ENCODE results near the gene FAM83B.
"Not testable (repeated sequence)": the region's sequence is repeated elsewhere in the genome, so short reads cannot be mapped to it uniquely, and the experiment has no call there.

The FAM83B gene

GRCh38 chr6:54846243-54846856, at the start of gene FAM83B:
FAM83B (plus strand) TSS chr6:54846771; CDS start chr6:54870247, 23,476 bp downstream.
- H3K4me3 ChIP-seq (ENCODE audit: low read depth, low read length): no peak within 1 kb of the TSS

GRCh38 chr6:54796918-54797317, 49.7 kb upstream of the FAM83B start:
- not testable (repeated sequence) for H3K4me3 ChIP-seq (ENCODE audit: low read depth, low read length); DNase-seq (ENCODE audit: low read depth)

More at GRCh38 chr6:54846243-54846856, at the start of gene FAM83B:
- no peak for TF ChIP-seq CTCF (IDR thresholded peaks at IDR 0.05; ENCODE audit: insufficient read depth, low read depth, low read length, missing control alignments)
- DNase-seq (ENCODE audit: low read depth): no peak

- no peak for TF ChIP-seq CTCF (IDR thresholded peaks at IDR 0.05; ENCODE audit: insufficient read depth, low read depth, low read length, missing control alignments)
- DNase-seq (ENCODE audit: low read depth): no peak
- no peak overlapping the region for H3K4me3 ChIP-seq (ENCODE audit: low read depth, low read length)
Measured at GRCh38 chr6:54800050-54800600, 46.4 kb upstream of the FAM83B start.

GRCh38 chr6:54801244-54801643, 45.3 kb upstream of the FAM83B start:
- H3K4me3 ChIP-seq (ENCODE audit: low read depth, low read length): no peak overlapping the region
- TF ChIP-seq CTCF (IDR thresholded peaks at IDR 0.05; ENCODE audit: insufficient read depth, low read depth, low read length, missing control alignments): no peak
- DNase-seq (ENCODE audit: low read depth): no peak

- no peak overlapping the region for H3K4me3 ChIP-seq (ENCODE audit: low read depth, low read length)
- DNase-seq (ENCODE audit: low read depth): no peak
- no peak for TF ChIP-seq CTCF (IDR thresholded peaks at IDR 0.05; ENCODE audit: insufficient read depth, low read depth, low read length, missing control alignments)
Measured at GRCh38 chr6:54801669-54802068, 44.9 kb upstream of the FAM83B start.

- no peak for DNase-seq (ENCODE audit: low read depth)
- no peak for TF ChIP-seq CTCF (IDR thresholded peaks at IDR 0.05; ENCODE audit: insufficient read depth, low read depth, low read length, missing control alignments)
- no peak overlapping the region for H3K4me3 ChIP-seq (ENCODE audit: low read depth, low read length)
Measured at GRCh38 chr6:54802775-54803634, 43.6 kb upstream of the FAM83B start.

GRCh38 chr6:54805077-54805476, 41.5 kb upstream of the FAM83B start:
- TF ChIP-seq CTCF (IDR thresholded peaks at IDR 0.05; ENCODE audit: insufficient read depth, low read depth, low read length, missing control alignments): no peak
- no peak for DNase-seq (ENCODE audit: low read depth)

More at GRCh38 chr6:54805077-54805476, 41.5 kb upstream of the FAM83B start:
- no peak overlapping the region for H3K4me3 ChIP-seq (ENCODE audit: low read depth, low read length)
